ENCODE results near the gene DHX15.

DNA sequence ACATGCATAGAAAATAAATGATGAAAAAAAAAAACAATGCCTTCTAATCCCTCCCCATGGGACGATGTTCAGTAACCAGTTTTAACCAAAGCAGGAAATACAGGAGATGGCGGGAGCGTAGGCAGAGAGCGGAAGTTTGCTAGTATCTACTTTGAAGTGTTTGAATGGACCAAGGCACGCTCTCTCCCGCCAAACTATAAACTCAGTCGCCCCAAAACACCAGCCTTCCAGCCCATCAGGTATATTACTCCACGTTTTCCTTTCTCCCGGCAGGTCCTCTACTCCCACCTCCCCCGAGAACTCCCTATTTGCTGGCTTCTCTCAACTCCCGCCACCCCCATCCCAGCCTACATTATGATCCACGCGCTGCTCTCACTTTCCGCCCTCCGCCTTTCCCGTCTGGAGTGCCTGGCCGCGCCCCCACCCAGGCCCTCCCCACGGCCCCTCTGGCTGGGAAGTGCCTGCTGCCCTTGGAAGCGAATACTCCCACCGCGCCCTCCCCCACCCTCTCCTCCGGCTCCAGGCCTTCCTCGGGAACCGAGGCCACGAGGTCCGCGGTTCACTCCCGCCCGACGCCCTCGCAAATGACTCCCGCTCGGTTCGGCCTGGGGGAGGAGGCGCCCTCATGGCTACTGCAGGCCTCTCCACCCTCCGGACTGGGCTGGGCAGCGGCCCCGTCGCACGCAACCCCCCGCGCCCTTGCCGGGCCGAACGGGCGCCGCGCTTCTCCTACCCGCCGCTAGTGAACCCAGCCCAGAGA lies 723 bp downstream of the DHX15 start:
- TF ChIP-seq, protein P1, sequence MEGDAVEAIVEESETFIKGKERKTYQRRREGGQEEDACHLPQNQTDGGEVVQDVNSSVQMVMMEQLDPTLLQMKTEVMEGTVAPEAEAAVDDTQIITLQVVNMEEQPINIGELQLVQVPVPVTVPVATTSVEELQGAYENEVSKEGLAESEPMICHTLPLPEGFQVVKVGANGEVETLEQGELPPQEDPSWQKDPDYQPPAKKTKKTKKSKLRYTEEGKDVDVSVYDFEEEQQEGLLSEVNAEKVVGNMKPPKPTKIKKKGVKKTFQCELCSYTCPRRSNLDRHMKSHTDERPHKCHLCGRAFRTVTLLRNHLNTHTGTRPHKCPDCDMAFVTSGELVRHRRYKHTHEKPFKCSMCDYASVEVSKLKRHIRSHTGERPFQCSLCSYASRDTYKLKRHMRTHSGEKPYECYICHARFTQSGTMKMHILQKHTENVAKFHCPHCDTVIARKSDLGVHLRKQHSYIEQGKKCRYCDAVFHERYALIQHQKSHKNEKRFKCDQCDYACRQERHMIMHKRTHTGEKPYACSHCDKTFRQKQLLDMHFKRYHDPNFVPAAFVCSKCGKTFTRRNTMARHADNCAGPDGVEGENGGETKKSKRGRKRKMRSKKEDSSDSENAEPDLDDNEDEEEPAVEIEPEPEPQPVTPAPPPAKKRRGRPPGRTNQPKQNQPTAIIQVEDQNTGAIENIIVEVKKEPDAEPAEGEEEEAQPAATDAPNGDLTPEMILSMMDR (IDR thresholded peaks at IDR 0.05; ENCODE audit: insufficient read depth, low read depth, low read length) = no peak
- TF ChIP-seq EZH2 (IDR thresholded peaks at IDR 0.05; ENCODE audit: insufficient read depth, low read length) = no peak

All from astrocyte (in vitro differentiated cells and primary cell).